Heart right ventricle (tissue), 16 donors: ENCODE measurements around the gene WDR77. TPM values are rescaled to one million over a fixed set of nuclear protein-coding genes. Genes with fewer than 3 reads are reported as not detected.

Experiments used
- ATAC-seq, 8 donors: fragments of 200-7000 bp; cut with Tn5 transposase; one replicate each; pipeline ENCODE4 v1.9.1; 2020; ENCODE audit warnings: mild to moderate bottlenecking in 8 of 8, moderate library complexity in 8 of 8, moderate number of reproducible peaks in 1 of 8
- DNase-seq, 2 donors: peaks; one replicate each; pipeline ENCODE4 v3.0.0-alpha.2; 2020
- H3K27ac ChIP-seq, 10 donors: fragments of 200-600 bp; sonication (generic) in 2 of 10; one replicate each; pipeline versions ENCODE4 v1.5.0 to v1.8.0; 2020 to 2022; ENCODE audit warnings: mild to moderate bottlenecking in 3 of 10
- H3K27me3 ChIP-seq, 7 donors: fragments of 200-600 bp; one replicate each; pipeline ENCODE4 v1.8.0; 2021 to 2022; ENCODE audit warnings: mild to moderate bottlenecking in 2 of 7
- H3K36me3 ChIP-seq, 9 donors: fragments of 200-600 bp; sonication (generic) in 1 of 9; one replicate each; pipeline versions ENCODE4 v1.5.0 to v1.8.0; 2020 to 2022; ENCODE audit warnings: mild to moderate bottlenecking in 2 of 9
- H3K4me1 ChIP-seq, 9 donors: fragments of 200-600 bp; sonication (generic) in 1 of 9; one replicate each; pipeline versions ENCODE4 v1.5.0 to v1.8.0; 2020 to 2022; ENCODE audit warnings: mild to moderate bottlenecking in 4 of 9
- H3K4me3 ChIP-seq, 10 donors: fragments of 200-600 bp; sonication (generic) in 2 of 10; one replicate each; pipeline versions ENCODE4 v1.5.0 to v1.8.0; 2020 to 2022; ENCODE audit warnings: mild to moderate bottlenecking in 7 of 10, moderate library complexity in 2 of 10
- H3K9me3 ChIP-seq, 11 donors: fragments of 200-600 bp in 10 of 11; sonication (generic) in 2 of 11; one replicate each; pipeline versions ENCODE4 v1.5.0 to v1.8.0; 2013 to 2022; ENCODE audit warnings: mild to moderate bottlenecking in 2 of 11, control low read depth in 1 of 11, moderate library complexity in 1 of 11
- CTCF ChIP-seq, 9 donors: fragments of 200-600 bp; sonication (generic) in 2 of 9; IDR thresholded peaks; one replicate each; pipeline versions ENCODE4 v1.5.0 to v1.8.0; 2021 to 2022; ENCODE audit warnings: antibody characterized with exemption in 9 of 9, mild to moderate bottlenecking in 5 of 9, moderate library complexity in 1 of 9
- whole genome bisulfite sequencing, 2 donors: extraction: QIAGEN DNeasy Blood & Tissue Kit; methylation state at CpG; one replicate each; pipeline ENCODE4 v1.1.7; 2013; ENCODE audit warnings: inconsistent platforms in 1 of 2; 5-methylcytosine and 5-hydroxymethylcytosine counted together
- intact Hi-C, 10 donors: fragments of 100-400 bp; cut with DNase I; formaldehyde crosslinking; loops; one replicate each; pipeline versions ENCODE4 v1.11.1 to v1.14.2; 2022
- polyA plus RNA-seq, 2 donors: library from polyadenylated mRNA; stranded (reverse); fragments of 200-250 nt; gene quantifications; one replicate each; pipeline ENCODE4 v1.2.3, GENCODE V29; 2013
- total RNA-seq, 10 donors: library from RNA; stranded (reverse); fragmentation: NEBNext Ultra II Directional in 3 of 10; extraction: Animal tissue kit (Norgen Biotek cat#: 25700) in 3 of 10; gene quantifications; one replicate each; pipeline versions ENCODE4 v1.2.1 to v1.2.4, GENCODE V29; 2021 to 2023
- donor health status: Arrhythmogenic right ventricular cardiomyopathy.
- donor health status: ischemic (EF 13 %, LVEDD 7.1; RV severe dilation, severe dysfunction).
- donor health status: healthy with polysubstance abuse.
- donor health status: DM: no; HTN: yes; CAD: no.
- donor health status: DM: no; HTN: no; CAD: no.
- donor health status: ischemic (EF 25% LVEDD 6.9; RV normal size, moderate dysfunction).
- donor health status: ischemic (EF 25% LVEDD 5.7; RV mildly dilated, moderate dysfunction).
- donor health status: healthy.
- donor health status: DM: yes; HTN: yes; CAD: no.
- donor health status: Ischemic cardiomyopathy.
- donor health status: ischemic (EF 35%, LVEDD 5.7; RV mildly dilated, moderate dysfunction).
- donor health status: nonischemic (EF 11% LVEDD 7.7; RV severe dilation, severe dysfunction).
- donor health status: DM: yes; HTN: yes; CAD: no.
- donor health status: PGD.
- donor health status: ischemic (EF 29% LVEDD 5.4; RV normal size, mild dysfunction).
- donor health status: nonischemic (EF 23%, LVEDD 6.1; RV moderate dilation, normal function).

The WDR77 gene
- total and polyA plus RNA-seq, 12 donors, result 21.4 to 55.8 (median 35.3) TPM

- intact Hi-C loops, result no loop called here
- H3K4me1 ChIP-seq, result peaks cover 0 to 56% (median 0%) of the 10 kb centered on the region in 9 donors
- H3K36me3 ChIP-seq, result no peaks in the 10 kb centered on the region
- TF ChIP-seq CTCF (IDR thresholded peaks at IDR 0.05), result no peak
- peaks cover 0 to 7% (median 0%) of the 10 kb centered on the region in 7 donors for H3K27me3 ChIP-seq
- no peak for DNase-seq
- H3K27ac ChIP-seq, result peak overlapping the region in 2 of 10 donors; percentile 10 to 83
- no peaks in the 10 kb centered on the region for H3K9me3 ChIP-seq
- H3K4me3 ChIP-seq, result no peak overlapping the region
- WGBS, 2 donors, result 89 to 92% methylated on average over 4 of the region's 4 CpGs
- ATAC-seq, result no peak
These were observed 41.2 kb upstream of the WDR77 start for GRCh38 chr1:111490220-111490619.

- 82 to 83% methylated on average over 4 of the region's 4 CpGs for WGBS, 2 donors
- no peak overlapping the region for H3K4me3 ChIP-seq
These were observed 40.5 kb upstream of the WDR77 start for GRCh38 chr1:111489604-111490003.

GRCh38 chr1:111488669-111489068, 39.6 kb upstream of the WDR77 start:
- Histone ChIP-seq H3K4me1 (peaks cover 0 to 70% (median 0%) of the 10 kb centered on the region in 9 donors), H3K36me3 (peaks cover 0 to 3% (median 0%) of the 10 kb centered on the region in 9 donors), H3K4me3 (peak overlapping the region in 1 of 10 donors; percentile 41), H3K9me3 (no peaks in the 10 kb centered on the region), H3K27me3 (peaks cover 0 to 7% (median 0%) of the 10 kb centered on the region in 7 donors), H3K27ac (peak overlapping the region in 1 of 10 donors; percentile 83)
- DNase-seq (no peak), ATAC-seq (no peak)
- WGBS, 2 donors, result 96 to 97% methylated on average over 9 of the region's 9 CpGs
- TF ChIP-seq CTCF (IDR thresholded peaks at IDR 0.05), result no peak
- intact Hi-C loops, result loop anchor here in 4 of 10 donors (5.0 to 10.0 kb wide), 3 partner anchors 269 to 886 kb away; partner anchors contain the start of gene DDX20 (in 1 of the 4)

More at GRCh38 chr1:111489604-111490003, 40.5 kb upstream of the WDR77 start:
- Histone ChIP-seq H3K36me3 (peaks cover 0 to 3% (median 0%) of the 10 kb centered on the region in 9 donors), H3K9me3 (no peaks in the 10 kb centered on the region), H3K4me1 (peaks cover 0 to 62% (median 0%) of the 10 kb centered on the region in 9 donors), H3K27ac (peak overlapping the region in 3 of 10 donors; percentile 10 to 83 (median 36)), H3K27me3 (peaks cover 0 to 7% (median 0%) of the 10 kb centered on the region in 7 donors)
- intact Hi-C loops, result loop anchor here in 4 of 10 donors (5.0 to 10.0 kb wide), 3 partner anchors 268 to 885 kb away; partner anchors contain the start of gene DDX20 (in 1 of the 4)
- ATAC-seq (peak; percentile 23 to 91 (median 68)), DNase-seq (no peak)
- no peak for TF ChIP-seq CTCF (IDR thresholded peaks at IDR 0.05)

- intact Hi-C loops, result loop anchor here in 4 of 10 donors (5.0 to 10.0 kb wide), 3 partner anchors 270 to 888 kb away; partner anchors contain the start of gene DDX20 (in 1 of the 4)
- Histone ChIP-seq H3K27me3 (peaks cover 0 to 7% (median 0%) of the 10 kb centered on the region in 7 donors), H3K9me3 (no peaks in the 10 kb centered on the region), H3K36me3 (peaks cover 0 to 3% (median 0%) of the 10 kb centered on the region in 9 donors), H3K4me3 (peak overlapping the region in 1 of 10 donors; percentile 41), H3K27ac (peak overlapping the region in 1 of 10 donors; percentile 83), H3K4me1 (peaks cover 0 to 78% (median 5%) of the 10 kb centered on the region in 9 donors)
- no peak for ATAC-seq
- no peak for TF ChIP-seq CTCF (IDR thresholded peaks at IDR 0.05)
- DNase-seq, result no peak
- WGBS, 2 donors, result 83 to 89% methylated on average over 6 of the region's 6 CpGs
These were observed 38.1 kb upstream of the WDR77 start for GRCh38 chr1:111487133-111487532.
